Activated CD8-positive, alpha-beta memory T cell treated with anti-CD3 and anti-CD28 coated beads, Interleukin-2, amount 10 ng/mL, durations not matched to agents 7 days and 5 days (primary cell): ENCODE results near the gene UQCC2. TPM values are rescaled to one million over a fixed set of nuclear protein-coding genes. Genes with fewer than 3 reads are reported as not detected.

Experiments used
- ATAC-seq: fragments of 150-1000 bp; cut with Tn5 transposase; one replicate; pipeline ENCODE4 v1.10.0; 2021; ENCODE audit warnings: moderate library complexity
- CTCF ChIA-PET: fragments of 350-600 bp; sonication (Branson Sonifier 250); formaldehyde crosslinking; loops from one replicate; lab custom pipeline; 2021; ENCODE audit warnings: antibody characterized with exemption; lab: Charles Lee
- DNase-seq: peaks from one replicate; pipeline ENCODE4 v3.0.0-alpha.2; 2020
- H3K27ac Mint-ChIP-seq: one replicate; pipeline ENCODE4 v1.8.0; 2021; ENCODE audit warnings: mild to moderate bottlenecking, mixed read lengths
- H3K27me3 Mint-ChIP-seq: one replicate; pipeline ENCODE4 v1.8.0; 2021; ENCODE audit warnings: mixed read lengths
- H3K36me3 Mint-ChIP-seq: one replicate; pipeline ENCODE4 v1.8.0; 2021; ENCODE audit warnings: mild to moderate bottlenecking, mixed read lengths
- H3K4me1 Mint-ChIP-seq: one replicate; pipeline ENCODE4 v1.8.0; 2021; ENCODE audit warnings: mixed read lengths
- H3K4me3 Mint-ChIP-seq: one replicate; pipeline ENCODE4 v1.8.0; 2021; ENCODE audit warnings: mild to moderate bottlenecking, moderate library complexity, mixed read lengths
- H3K9me3 Mint-ChIP-seq: one replicate; pipeline ENCODE4 v1.8.0; 2022; ENCODE audit warnings: low read depth, mixed read lengths
- total RNA-seq, 2 experiments: library from RNA; stranded (reverse); gene quantifications; one replicate each; pipeline ENCODE4 v1.2.3, GENCODE V29; 2021

UQCC2 gene
- total RNA-seq, 2 experiments from 2014 or later = 94.8 to 108 TPM

DNA sequence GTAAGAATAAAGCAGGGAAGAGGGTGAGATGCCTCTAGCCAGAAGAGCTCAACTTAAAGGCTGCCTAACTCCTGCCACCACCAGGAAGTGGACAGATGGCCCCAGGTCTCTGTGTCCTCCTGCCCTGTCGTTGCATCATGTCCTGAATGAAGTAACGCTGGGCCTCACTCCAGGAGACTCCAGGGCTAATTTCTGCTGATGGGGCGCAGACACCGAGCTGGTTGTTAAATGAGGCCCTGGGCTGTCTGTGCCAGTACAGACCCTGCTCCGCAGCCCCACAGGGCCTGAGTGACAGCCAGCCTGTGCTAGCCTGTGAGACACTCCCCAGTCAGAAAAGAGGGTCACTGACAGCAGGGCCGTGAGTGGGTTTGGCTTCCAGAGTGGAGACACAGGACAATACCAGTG lies 28.7 kb upstream of the UQCC2 start:
- H3K27ac Mint-ChIP-seq = no peak overlapping the region
- peaks cover 18% of the 10 kb centered on the region for H3K27me3 Mint-ChIP-seq
- H3K9me3 Mint-ChIP-seq = no peaks in the 10 kb centered on the region
- CTCF ChIA-PET = interaction anchor here (2.1 kb wide), 1 partner anchor 287 kb away, joined by 7 read pairs; no protein-coding TSS in a partner anchor
- ATAC-seq = no peak
- H3K4me1 Mint-ChIP-seq = no peaks in the 10 kb centered on the region
- no peak for DNase-seq
- no peaks in the 10 kb centered on the region for H3K36me3 Mint-ChIP-seq
- no peak overlapping the region for H3K4me3 Mint-ChIP-seq

- CTCF ChIA-PET = interaction anchor here (2.1 kb wide), 1 partner anchor 287 kb away, joined by 7 read pairs; no protein-coding TSS in a partner anchor
- peaks cover 18% of the 10 kb centered on the region for H3K27me3 Mint-ChIP-seq
- no peaks in the 10 kb centered on the region for H3K36me3 Mint-ChIP-seq
- ATAC-seq = no peak
- H3K4me3 Mint-ChIP-seq = no peak overlapping the region
- H3K27ac Mint-ChIP-seq = no peak overlapping the region
- no peaks in the 10 kb centered on the region for H3K9me3 Mint-ChIP-seq
- no peaks in the 10 kb centered on the region for H3K4me1 Mint-ChIP-seq
- no peak for DNase-seq
These were observed 28.1 kb upstream of the UQCC2 start for GRCh38 chr6:33739571-33739970.

DNA sequence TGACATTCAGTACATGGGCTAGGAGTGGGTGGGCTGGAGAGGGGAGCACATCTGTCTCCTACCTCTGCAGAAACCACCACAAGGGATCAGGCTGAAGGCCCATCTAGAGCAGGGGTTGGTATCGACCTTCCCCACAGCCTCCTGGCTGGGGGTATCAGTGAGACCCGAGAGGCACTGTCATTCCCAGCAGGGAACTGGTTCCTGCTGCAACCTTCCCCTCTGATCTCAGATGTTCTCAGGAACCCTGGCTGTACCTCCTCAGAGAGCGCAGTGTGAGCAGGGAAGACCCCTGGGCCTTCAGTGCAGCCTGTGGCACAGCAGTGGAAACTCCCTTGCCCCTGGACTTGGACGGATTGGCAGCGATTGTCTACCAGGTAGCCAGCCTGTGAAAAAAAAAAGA lies 27.4 kb upstream of the UQCC2 start:
- no peak for DNase-seq
- CTCF ChIA-PET = no interaction called here
- no peaks in the 10 kb centered on the region for H3K9me3 Mint-ChIP-seq
- no peak overlapping the region for H3K4me3 Mint-ChIP-seq
- H3K27me3 Mint-ChIP-seq = peaks cover 13% of the 10 kb centered on the region
- H3K36me3 Mint-ChIP-seq = no peaks in the 10 kb centered on the region
- no peak overlapping the region for H3K27ac Mint-ChIP-seq
- ATAC-seq = no peak
- no peaks in the 10 kb centered on the region for H3K4me1 Mint-ChIP-seq

DNA sequence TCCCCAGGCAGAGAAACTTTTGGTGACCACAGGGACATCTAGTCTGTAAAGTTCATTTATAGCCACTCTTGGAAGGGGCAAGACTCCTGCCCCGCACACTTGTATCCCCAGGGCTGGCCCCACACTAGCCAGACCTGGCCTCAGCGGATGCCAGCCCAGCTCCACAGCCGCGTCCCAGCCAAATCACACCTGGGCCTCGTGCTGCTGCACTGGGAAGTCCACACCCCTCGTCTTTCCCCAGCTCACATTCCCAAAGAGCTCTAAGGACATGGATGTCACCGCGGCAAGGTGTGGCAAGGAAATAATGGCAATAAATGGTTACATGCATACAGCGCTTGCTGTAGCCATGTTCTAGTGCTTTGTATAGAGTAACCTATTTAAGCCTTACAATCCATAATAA lies 26.7 kb upstream of the UQCC2 start:
- no peak for DNase-seq
- H3K36me3 Mint-ChIP-seq = no peaks in the 10 kb centered on the region
- H3K9me3 Mint-ChIP-seq = no peaks in the 10 kb centered on the region
- H3K27ac Mint-ChIP-seq = no peak overlapping the region
- H3K4me1 Mint-ChIP-seq = no peaks in the 10 kb centered on the region
- peaks cover 7% of the 10 kb centered on the region for H3K27me3 Mint-ChIP-seq
- ATAC-seq = no peak
- H3K4me3 Mint-ChIP-seq = no peak overlapping the region
- CTCF ChIA-PET = interaction anchor here (0.5 to 0.9 kb wide), 2 partner anchors 27 to 704 kb away, joined by 3 read pairs; partner anchors contain the start of gene UQCC2

DNA sequence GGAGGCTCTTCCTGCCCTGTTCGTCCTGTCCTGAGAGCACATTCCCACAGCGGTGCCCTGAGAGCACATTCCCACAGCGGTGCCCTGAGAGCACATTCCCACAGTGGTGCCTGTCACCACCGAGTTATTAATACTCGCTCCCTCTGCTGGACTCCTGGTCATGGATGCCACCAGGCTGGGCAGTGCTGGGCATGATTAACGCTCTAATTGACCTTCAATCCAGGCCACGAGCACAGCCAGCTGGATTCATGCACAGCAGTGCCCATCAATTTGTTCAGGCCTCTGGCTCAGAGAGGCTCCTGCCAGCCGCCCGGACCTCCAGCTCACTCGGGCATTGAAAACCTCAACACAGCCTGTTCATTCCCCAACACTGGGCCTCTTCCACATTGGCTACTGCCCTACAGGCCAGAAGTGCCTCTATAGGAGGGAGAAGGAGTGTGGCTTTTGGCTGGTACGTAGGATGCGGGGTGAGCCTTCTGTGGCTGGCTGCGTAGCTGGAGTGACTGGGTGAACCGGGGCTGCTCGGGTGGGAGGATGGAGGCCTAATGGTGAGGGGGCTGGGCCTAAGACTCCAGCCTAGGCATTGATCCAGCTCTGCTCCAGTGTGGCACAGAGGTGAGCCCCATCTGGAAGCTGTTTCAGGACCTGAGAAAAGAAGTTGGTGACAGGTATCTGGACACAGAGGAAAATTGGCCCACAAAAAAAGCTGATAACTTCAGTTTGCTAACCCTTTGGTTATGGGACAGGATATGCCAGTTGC lies 25.9 kb upstream of the UQCC2 start:
- Mint-ChIP-seq H3K9me3 (no peaks in the 10 kb centered on the region), H3K27ac (no peak overlapping the region), H3K4me3 (no peak overlapping the region), H3K36me3 (no peaks in the 10 kb centered on the region), H3K4me1 (no peaks in the 10 kb centered on the region), H3K27me3 (no peaks in the 10 kb centered on the region)
- ATAC-seq (no peak), DNase-seq (no peak)
- CTCF ChIA-PET = interaction anchor here (0.5 to 0.9 kb wide), 2 partner anchors 26 to 705 kb away, joined by 3 read pairs; partner anchors contain the start of gene UQCC2

- H3K36me3 Mint-ChIP-seq = no peaks in the 10 kb centered on the region
- no peak overlapping the region for H3K4me3 Mint-ChIP-seq
- DNase-seq = no peak
- H3K27ac Mint-ChIP-seq = no peak overlapping the region
- CTCF ChIA-PET = interaction anchor here (2.1 kb wide), 1 partner anchor 9 kb away, joined by 10 read pairs; no protein-coding TSS in a partner anchor
- no peak for ATAC-seq
- no peaks in the 10 kb centered on the region for H3K27me3 Mint-ChIP-seq
- no peaks in the 10 kb centered on the region for H3K4me1 Mint-ChIP-seq
- no peaks in the 10 kb centered on the region for H3K9me3 Mint-ChIP-seq
These were observed 23.7 kb upstream of the UQCC2 start for GRCh38 chr6:33735216-33735615.

DNA sequence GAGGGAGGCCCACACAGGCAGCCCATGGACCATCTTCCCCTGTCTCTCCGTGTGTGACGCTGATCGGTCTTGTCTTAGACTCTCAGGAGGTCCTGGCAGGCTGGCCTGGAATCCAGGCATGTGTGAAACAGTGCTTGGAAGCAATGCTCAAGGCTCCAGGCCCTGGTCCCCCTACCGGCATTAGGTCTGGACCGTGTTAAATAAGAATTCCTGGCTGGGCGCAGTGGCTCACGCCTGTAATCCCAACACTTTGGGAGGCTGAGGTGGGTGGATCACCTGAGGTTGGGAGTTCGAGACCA lies 22.2 kb upstream of the UQCC2 start:
- CTCF ChIA-PET = no interaction called here
- DNase-seq (no peak), ATAC-seq (no peak)
- no peak overlapping the region for H3K27ac Mint-ChIP-seq
- H3K36me3 Mint-ChIP-seq = no peaks in the 10 kb centered on the region
- H3K4me3 Mint-ChIP-seq = no peak overlapping the region
- H3K9me3 Mint-ChIP-seq = no peaks in the 10 kb centered on the region
- no peaks in the 10 kb centered on the region for H3K4me1 Mint-ChIP-seq
- H3K27me3 Mint-ChIP-seq = peaks cover under 1% of the 10 kb centered on the region

GRCh38 chr6:33732817-33733708 lies 21.6 kb upstream of the UQCC2 start:
- H3K36me3 Mint-ChIP-seq = no peaks in the 10 kb centered on the region
- no peaks in the 10 kb centered on the region for H3K9me3 Mint-ChIP-seq
- CTCF ChIA-PET = interaction anchor here (0.9 kb wide), 1 partner anchor 11 kb away, joined by 4 read pairs; no protein-coding TSS in a partner anchor
- ATAC-seq (no peak), DNase-seq (no peak)
- H3K27ac Mint-ChIP-seq = no peak overlapping the region
- H3K4me1 Mint-ChIP-seq = no peaks in the 10 kb centered on the region
- H3K27me3 Mint-ChIP-seq = peaks cover 4% of the 10 kb centered on the region
- H3K4me3 Mint-ChIP-seq = no peak overlapping the region

- DNase-seq = no peak
- Mint-ChIP-seq H3K4me1 (no peaks in the 10 kb centered on the region), H3K27ac (no peak overlapping the region), H3K27me3 (peaks cover 4% of the 10 kb centered on the region), H3K4me3 (no peak overlapping the region), H3K9me3 (no peaks in the 10 kb centered on the region), H3K36me3 (no peaks in the 10 kb centered on the region)
- no peak for ATAC-seq
- CTCF ChIA-PET = interaction anchor here (0.6 to 0.9 kb wide), 2 partner anchors 12 to 37 kb away, joined by 3 to 4 read pairs; no protein-coding TSS in a partner anchor
These were observed 20.9 kb upstream of the UQCC2 start for GRCh38 chr6:33732385-33732784.

GRCh38 chr6:33731751-33732282 lies 20.3 kb upstream of the UQCC2 start:
- H3K4me1 Mint-ChIP-seq = no peaks in the 10 kb centered on the region
- ATAC-seq = no peak
- H3K27ac Mint-ChIP-seq = no peak overlapping the region
- H3K4me3 Mint-ChIP-seq = no peak overlapping the region
- no peaks in the 10 kb centered on the region for H3K36me3 Mint-ChIP-seq
- no peaks in the 10 kb centered on the region for H3K9me3 Mint-ChIP-seq
- CTCF ChIA-PET = interaction anchor here (0.6 to 1.0 kb wide), 3 partner anchors 13 to 37 kb away, joined by 3 to 4 read pairs (median 4); partner anchors contain the start of gene UQCC2
- DNase-seq = no peak
- H3K27me3 Mint-ChIP-seq = peaks cover 4% of the 10 kb centered on the region

GRCh38 chr6:33731035-33731434 lies 19.5 kb upstream of the UQCC2 start:
- Mint-ChIP-seq H3K27me3 (peaks cover 8% of the 10 kb centered on the region), H3K27ac (no peak overlapping the region), H3K4me1 (no peaks in the 10 kb centered on the region), H3K4me3 (no peak overlapping the region), H3K36me3 (no peaks in the 10 kb centered on the region), H3K9me3 (no peaks in the 10 kb centered on the region)
- CTCF ChIA-PET = interaction anchor here (0.8 to 1.0 kb wide), 2 partner anchors 13 to 20 kb away, joined by 4 read pairs; partner anchors contain the start of gene UQCC2
- ATAC-seq (no peak), DNase-seq (no peak)

DNA sequence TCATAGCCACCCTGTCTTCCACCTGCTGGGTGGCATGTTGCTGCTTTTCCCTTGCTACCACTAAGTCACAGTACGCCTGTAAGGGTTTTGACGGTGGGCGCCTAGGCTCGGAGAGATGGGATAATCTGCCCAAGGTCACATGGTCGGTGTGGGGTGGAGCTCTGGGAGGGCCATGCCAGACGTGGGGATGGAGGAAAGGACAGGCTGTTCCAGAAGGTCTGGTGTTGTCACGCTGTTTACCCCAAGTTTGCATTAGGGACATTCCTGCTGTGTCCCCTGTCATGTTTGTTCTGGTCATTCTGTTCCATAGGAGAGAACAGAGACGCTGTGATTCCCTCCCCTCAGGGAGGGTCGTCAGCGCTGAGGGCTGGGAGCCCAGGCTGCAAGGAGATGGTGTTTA lies 19.1 kb upstream of the UQCC2 start:
- ATAC-seq (no peak), DNase-seq (no peak)
- no peak overlapping the region for H3K4me3 Mint-ChIP-seq
- CTCF ChIA-PET = interaction anchor here (1.0 kb wide), 1 partner anchor 14 kb away, joined by 4 read pairs; no protein-coding TSS in a partner anchor
- no peaks in the 10 kb centered on the region for H3K36me3 Mint-ChIP-seq
- no peaks in the 10 kb centered on the region for H3K9me3 Mint-ChIP-seq
- H3K27me3 Mint-ChIP-seq = peaks cover 10% of the 10 kb centered on the region
- no peak overlapping the region for H3K27ac Mint-ChIP-seq
- no peaks in the 10 kb centered on the region for H3K4me1 Mint-ChIP-seq

- Mint-ChIP-seq H3K27me3 (peaks cover 21% of the 10 kb centered on the region), H3K4me1 (no peaks in the 10 kb centered on the region)
- CTCF ChIA-PET = no interaction called here
These were observed 17.6 kb upstream of the UQCC2 start for GRCh38 chr6:33729059-33729458.

More at GRCh38 chr6:33729059-33729458, 17.6 kb upstream of the UQCC2 start:
- no peak overlapping the region for H3K27ac Mint-ChIP-seq
- DNase-seq (no peak), ATAC-seq (no peak)
- no peaks in the 10 kb centered on the region for H3K9me3 Mint-ChIP-seq
- no peak overlapping the region for H3K4me3 Mint-ChIP-seq
- H3K36me3 Mint-ChIP-seq = no peaks in the 10 kb centered on the region
